NB4 (cell line): ENCODE measurements around the gene AS3MT.
"Not testable (repeated sequence)": the region's sequence is repeated elsewhere in the genome, so short reads cannot be mapped to it uniquely, and the experiment has no call there.

Experiments used
- DNase-seq: peaks from one replicate; pipeline ENCODE4 v3.0.0; 2010; ENCODE audit warnings: low read depth
- H3K4me3 ChIP-seq: one replicate; pipeline ENCODE4 v1.5.1; 2011; ENCODE audit warnings: mild to moderate bottlenecking, low read depth, low read length, moderate library complexity
- MYC ChIP-seq: IDR thresholded peaks from 2 replicates; pipeline ENCODE4 v1.6.1; 2011; ENCODE audit warnings: low read depth, low read length
- POLR2A ChIP-seq: IDR thresholded peaks from 2 replicates; pipeline ENCODE4 v1.6.1; 2011; ENCODE audit warnings: mild to moderate bottlenecking; ENCODE audit not compliant: insufficient read length; ENCODE audit errors: extremely low read depth
- TF ChIP-seq, protein P1 (sequence below): IDR thresholded peaks from 2 replicates; pipeline ENCODE4 v1.6.1; 2011; ENCODE audit warnings: low read depth, low read length
- TF ChIP-seq, protein P2 (sequence below): IDR thresholded peaks from one replicate; pipeline ENCODE4 v1.5.1; 2012; ENCODE audit warnings: low read depth, low read length

AS3MT gene

DNA sequence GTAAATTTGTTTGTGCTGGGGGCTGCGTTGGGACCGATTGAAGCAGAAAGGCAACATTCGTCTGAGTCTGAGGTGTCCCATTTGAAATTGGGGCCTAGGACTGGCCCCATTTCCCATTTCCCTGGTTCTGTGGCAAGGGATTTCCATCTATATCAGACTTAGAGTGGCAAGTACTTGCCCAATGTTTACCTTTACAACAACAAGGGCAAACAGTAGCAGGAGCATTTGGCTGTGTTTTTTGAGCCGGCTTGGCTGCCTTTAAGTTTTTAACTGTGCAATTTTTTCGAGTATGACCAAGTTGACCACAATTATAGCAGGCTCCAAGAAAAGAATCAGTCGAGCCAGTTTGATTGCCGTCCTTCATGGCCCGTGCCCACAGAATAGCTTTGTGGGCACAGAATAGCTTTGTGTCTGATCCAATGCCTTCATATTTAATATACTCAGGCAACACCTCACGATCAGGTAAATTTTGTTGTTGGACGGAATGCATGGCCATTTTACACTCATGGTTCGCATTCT, 27.4 kb upstream of the AS3MT start:
- TF ChIP-seq, protein P1, sequence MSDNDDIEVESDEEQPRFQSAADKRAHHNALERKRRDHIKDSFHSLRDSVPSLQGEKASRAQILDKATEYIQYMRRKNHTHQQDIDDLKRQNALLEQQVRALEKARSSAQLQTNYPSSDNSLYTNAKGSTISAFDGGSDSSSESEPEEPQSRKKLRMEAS: no peak
- no peak for TF ChIP-seq POLR2A
- TF ChIP-seq, protein P2, sequence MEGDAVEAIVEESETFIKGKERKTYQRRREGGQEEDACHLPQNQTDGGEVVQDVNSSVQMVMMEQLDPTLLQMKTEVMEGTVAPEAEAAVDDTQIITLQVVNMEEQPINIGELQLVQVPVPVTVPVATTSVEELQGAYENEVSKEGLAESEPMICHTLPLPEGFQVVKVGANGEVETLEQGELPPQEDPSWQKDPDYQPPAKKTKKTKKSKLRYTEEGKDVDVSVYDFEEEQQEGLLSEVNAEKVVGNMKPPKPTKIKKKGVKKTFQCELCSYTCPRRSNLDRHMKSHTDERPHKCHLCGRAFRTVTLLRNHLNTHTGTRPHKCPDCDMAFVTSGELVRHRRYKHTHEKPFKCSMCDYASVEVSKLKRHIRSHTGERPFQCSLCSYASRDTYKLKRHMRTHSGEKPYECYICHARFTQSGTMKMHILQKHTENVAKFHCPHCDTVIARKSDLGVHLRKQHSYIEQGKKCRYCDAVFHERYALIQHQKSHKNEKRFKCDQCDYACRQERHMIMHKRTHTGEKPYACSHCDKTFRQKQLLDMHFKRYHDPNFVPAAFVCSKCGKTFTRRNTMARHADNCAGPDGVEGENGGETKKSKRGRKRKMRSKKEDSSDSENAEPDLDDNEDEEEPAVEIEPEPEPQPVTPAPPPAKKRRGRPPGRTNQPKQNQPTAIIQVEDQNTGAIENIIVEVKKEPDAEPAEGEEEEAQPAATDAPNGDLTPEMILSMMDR: no peak
- TF ChIP-seq MYC: no peak
- no peak for DNase-seq
- no peak overlapping the region for H3K4me3 ChIP-seq

DNA sequence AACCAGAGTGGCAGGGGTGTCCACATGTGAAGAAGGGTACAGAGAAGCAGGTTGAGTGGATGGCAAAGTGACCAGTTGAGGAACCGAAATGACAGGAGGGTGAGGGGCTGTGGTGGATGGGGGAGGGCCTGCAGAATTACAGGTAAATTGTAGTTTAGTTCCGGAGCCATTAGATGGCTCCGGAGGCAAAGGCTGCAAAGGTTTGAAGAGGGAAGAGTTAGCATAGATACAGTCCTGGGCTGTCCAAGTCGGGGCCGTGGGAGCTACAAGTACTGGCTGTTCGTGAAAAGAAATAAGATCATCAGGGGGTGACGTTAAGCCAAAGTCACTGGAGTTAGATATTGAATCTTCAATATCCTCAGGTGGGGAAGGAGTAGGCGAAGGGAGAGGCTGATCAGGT, 26.1 kb upstream of the AS3MT start:
- H3K4me3 ChIP-seq, DNase-seq: not testable (repeated sequence)

DNA sequence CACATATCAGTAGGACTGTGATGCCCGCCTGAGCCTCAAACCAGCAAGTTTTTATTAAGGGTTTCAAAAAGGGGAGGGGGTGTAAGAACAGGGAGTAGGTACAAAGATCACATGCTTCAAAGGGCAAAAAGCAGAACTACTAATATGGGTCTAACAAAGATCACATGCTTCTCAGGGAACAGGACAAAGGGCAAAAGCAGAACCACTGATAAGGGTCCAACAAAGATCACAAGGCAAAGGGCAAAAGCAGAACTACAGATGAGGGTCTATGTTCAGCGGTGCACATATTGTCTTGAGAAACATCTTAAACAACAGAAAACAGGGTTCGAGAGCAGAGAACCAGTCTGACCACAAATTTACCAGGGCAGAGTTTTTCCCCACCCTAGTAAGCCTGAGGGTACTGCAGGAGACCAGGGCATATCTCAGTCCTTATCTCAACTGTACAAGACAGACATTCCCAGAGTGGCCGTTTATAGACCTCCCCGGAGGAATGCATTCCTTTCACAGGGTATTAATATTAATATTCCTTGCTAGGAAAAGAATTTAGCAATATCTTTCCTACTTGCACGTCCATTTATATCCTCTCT, 25.0 kb upstream of the AS3MT start:
- not testable (repeated sequence) for H3K4me3 ChIP-seq, DNase-seq

DNA sequence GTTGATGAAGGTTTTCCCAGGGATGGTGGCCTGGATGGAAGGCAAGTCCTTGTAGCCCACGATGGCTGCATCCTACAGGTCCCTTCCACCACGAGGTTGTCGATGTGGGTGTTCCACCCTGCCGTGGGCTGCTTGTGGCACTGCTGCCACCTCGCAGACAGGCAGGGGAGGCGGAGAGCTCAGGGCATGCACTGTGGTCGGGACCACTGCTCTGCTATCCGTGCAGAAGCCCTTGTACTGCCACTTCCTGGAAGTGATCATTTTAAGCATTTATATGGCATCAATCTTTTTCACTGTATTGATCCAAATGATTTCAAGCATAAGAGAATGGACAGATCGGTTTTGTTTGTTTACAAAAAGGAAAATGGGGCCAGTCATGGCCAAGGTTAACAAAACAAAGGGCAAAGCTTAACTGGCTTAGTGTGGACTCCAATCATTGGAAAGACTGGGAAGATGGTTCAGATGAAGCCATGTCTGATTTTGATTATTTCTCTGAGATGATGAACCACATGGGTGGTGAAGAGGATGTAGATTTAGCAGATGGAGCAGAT, 23.8 kb upstream of the AS3MT start:
- TF ChIP-seq POLR2A (no peak), MYC (no peak)
- TF ChIP-seq, protein P2: no peak
- TF ChIP-seq, protein P1: no peak
- no peak for DNase-seq
- no peak overlapping the region for H3K4me3 ChIP-seq

DNA sequence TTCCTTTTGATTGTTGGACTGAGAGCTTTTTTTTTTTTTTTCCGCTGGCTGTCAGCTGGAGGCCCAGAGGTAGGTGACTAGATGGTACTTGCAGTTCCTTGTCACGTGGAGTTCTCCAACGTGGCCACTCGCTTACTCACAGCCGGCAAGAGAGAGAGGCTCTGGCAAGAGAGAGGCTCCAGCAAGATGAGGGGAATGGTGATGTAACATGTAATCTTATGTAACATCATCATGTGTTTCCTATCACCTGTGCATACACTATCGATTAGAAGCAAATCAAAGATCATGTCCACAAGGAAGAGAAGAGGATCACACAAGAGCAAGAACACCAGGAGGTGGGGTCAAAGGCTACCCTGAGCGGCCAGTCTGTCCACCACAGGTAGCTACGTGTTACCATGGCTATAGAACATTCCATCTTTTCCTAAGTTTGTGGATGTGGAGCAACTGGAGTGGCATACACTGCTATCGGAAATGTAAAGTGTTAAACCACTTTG, 19.2 kb upstream of the AS3MT start:
- no peak for DNase-seq
- no peak overlapping the region for H3K4me3 ChIP-seq
- TF ChIP-seq, protein P2: no peak
- no peak for TF ChIP-seq MYC
- no peak for TF ChIP-seq POLR2A
- TF ChIP-seq, protein P1: no peak

DNA sequence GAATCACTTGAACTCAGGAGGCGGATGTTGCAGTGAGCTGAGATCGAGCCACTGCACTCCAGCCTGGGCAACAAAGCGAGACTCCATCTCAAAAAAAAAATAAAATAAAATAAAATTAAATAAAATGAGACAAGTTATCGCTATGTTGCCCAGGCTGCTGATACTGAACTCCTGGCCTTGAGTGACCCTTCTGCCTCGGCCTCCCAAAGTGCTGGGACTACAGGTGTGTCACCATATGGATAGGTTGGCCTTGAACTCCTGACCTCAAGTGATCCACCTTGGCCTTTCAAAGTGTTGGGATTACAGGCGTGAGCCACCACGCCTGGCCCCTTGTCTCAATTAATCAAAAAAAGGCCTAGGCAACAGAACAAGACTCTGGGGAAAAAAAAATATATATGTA, 16.0 kb upstream of the AS3MT start:
- not testable (repeated sequence) for DNase-seq, H3K4me3 ChIP-seq

DNA sequence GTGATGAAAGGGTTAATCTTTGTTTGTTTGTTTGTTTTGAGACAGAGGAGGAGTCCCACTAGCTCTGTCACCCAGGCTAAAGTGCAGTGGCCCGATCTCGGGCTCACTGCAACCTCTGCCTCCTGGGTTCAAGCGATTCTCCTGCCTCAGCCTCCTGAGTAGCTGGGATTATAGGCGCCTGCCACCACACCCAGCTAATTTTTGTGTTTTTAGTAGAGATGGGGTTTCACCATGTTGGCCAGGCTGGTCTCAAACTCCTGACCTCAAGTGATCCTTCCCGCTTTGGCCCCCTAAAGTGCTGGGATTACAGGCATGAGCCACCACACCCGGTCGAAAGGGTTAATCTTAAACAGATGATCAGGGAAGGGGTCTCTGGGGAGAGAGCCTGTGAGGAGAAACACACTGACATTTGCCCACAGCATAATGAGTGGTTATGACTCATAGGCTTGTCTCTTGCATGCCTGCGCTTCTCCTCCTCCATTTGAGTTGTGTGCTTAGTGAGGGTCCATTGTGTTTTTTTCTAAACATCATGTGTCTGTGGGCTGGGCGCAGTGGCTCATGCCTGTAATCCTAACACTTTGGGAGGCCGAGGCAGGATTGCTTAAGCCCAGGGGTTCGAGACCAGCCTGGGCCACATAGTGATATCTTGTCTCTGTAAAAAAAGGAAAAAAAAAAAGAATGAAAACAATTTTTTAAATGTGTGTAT, 13.4 kb upstream of the AS3MT start:
- TF ChIP-seq, protein P1: peak; percentile 77
- TF ChIP-seq MYC: peak; percentile 69
- peak; percentile 98 for DNase-seq
- H3K4me3 ChIP-seq: not testable (repeated sequence)
